Fibroblast of villous mesenchyme (primary cell): ENCODE data around the gene SORCS2. TPM values are rescaled to one million over a fixed set of nuclear protein-coding genes. Genes with fewer than 3 reads are reported as not detected.

Source experiments
- DNase-seq: peaks from one replicate; pipeline ENCODE4 v3.0.0-alpha.2; 2010; ENCODE audit warnings: low read depth
- H3K4me3 ChIP-seq: 2 replicates; pipeline ENCODE4 v1.5.1; 2011; ENCODE audit warnings: low read depth, mild to moderate bottlenecking, low read length
- CTCF ChIP-seq: IDR thresholded peaks from 2 replicates; pipeline ENCODE4 v1.5.1; 2012; ENCODE audit warnings: low read depth, mild to moderate bottlenecking, low read length; ENCODE audit not compliant: insufficient read depth
- total RNA-seq: library from RNA; depleted of rRNA; stranded (reverse); fragments of >200 nt; gene quantifications from 2 replicates; pipeline ENCODE4 v1.2.3, GENCODE V29; 2012

The SORCS2 gene
- total RNA-seq, 1 donor: under 0.01 TPM

GRCh38 chr4:7328162-7328912 lies 136.0 kb downstream of the SORCS2 start:
- no peak for TF ChIP-seq CTCF
- no peak overlapping the region for H3K4me3 ChIP-seq
- no peak for DNase-seq

GRCh38 chr4:7328913-7329638 lies 136.7 kb downstream of the SORCS2 start:
- TF ChIP-seq CTCF: no peak
- peak; percentile 28 for DNase-seq
- no peak overlapping the region for H3K4me3 ChIP-seq

DNA sequence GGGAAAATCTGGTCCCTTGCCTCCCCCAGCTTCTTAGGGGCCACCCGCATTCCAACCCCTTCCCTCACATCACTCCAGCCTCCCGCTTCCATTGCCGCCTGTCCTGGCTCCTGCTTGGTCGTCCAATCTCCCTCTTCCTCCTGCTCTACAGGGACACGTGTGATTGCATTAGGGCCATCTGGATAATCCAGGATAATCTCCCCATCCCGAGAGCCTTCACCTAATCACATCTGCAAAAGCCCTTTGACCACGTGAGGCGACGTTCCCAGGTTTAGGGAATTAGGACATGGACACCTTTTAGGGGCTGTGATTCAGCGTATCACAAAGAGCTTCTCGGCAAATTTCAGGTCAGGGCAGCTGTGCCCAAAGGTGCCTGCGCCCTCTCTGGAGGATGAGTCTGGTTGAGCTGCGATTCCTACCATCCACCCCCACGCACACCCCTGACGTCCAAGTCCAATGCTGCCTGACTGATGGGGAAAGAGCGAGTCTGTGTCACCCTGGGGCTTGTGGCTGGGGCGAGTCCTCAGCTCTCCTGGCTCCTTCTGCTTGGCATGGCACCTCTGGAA lies 137.8 kb downstream of the SORCS2 start:
- no peak overlapping the region for H3K4me3 ChIP-seq
- no peak for DNase-seq
- no peak for TF ChIP-seq CTCF

DNA sequence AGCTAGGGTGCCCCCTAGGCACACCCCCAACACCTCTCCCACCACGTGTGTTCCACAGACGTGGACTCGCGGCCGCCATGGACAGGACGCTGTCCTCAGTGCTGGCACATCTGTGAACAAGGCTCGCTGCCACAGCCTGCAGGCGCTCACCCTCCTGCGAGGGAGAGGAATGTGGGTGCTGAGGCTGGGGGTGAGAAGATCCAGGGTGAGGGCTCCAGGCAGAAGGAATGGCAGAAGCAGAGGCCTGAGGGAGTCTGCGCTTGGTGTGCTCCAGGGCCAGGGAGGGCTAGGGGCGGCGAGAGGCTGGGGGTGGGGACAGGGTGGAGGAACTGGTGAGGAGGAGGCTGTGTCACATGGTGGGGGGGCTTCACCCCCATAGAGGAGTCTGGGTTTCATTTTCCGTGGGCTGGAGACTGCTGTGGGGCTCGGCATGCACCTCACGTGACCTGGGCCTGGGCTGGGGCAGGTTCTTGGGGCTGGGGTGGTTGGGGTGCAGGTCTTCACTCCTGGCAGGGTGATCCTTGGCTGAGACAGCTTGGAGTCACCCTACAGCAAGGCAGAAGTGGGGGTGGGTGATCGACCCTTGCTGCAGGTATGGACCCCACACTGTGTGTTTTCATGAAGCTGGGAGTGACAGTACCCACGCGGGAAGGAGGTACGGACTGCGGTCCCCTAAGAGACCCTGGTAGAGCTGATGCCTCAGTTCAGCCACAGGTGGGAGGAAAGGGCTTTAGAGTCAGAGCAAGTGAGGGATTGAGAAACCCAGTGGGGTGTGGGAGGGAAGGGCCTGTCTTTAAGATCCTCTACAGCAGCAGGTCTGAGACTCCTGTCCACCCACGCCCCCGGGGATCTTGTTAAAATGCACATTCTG lies 138.7 kb downstream of the SORCS2 start:
- no peak for TF ChIP-seq CTCF
- DNase-seq: no peak

DNA sequence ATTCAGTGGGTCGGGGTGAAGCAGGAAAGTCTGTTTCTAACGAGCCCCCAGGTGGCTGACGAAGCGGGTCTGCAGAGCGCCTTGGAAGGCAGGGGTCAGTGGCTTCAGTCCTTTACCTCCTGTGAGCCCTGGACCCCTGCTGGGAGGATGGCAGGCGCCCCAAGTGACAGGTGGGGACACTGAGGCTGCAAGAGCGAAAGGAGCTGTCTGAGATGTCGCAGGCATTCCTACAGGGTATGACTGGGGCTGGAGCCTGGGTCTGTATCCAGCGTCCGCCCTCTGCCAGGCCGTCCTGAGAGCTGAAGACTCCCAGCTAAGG lies 139.3 kb downstream of the SORCS2 start:
- H3K4me3 ChIP-seq: no peak overlapping the region
- DNase-seq: no peak
- no peak for TF ChIP-seq CTCF

More for the DNA sequence above, 138.7 kb downstream of the SORCS2 start:
- H3K4me3 ChIP-seq: no peak overlapping the region

GRCh38 chr4:7332216-7333023 lies 140.1 kb downstream of the SORCS2 start:
- no peak overlapping the region for H3K4me3 ChIP-seq
- peak; percentile 29 for DNase-seq
- TF ChIP-seq CTCF: no peak
